Measurements from ENCODE around the gene TMEFF2.

DNA sequence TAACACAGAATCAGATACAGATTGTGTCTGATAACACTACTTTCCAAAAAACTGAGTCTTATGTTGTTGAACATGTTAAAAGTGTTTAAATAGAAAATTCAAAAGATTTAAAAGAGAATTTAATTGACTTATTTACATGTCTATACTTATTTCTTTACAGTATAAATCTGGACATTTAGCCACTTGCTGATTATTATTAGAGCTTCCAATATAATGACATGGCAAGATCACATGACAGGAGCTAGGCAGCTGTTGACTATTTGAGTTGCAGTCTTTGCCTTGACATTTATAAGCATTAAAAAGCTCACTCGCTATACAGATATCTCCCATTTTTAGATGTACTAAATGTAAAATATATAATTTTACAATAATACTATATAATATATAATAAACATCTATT is 6.4 kb upstream of the TMEFF2 start:
- TF ChIP-seq POLR2A (IDR thresholded peaks at IDR 0.05) (no peak), CTCF (IDR thresholded peaks at IDR 0.05) (no peak)
